ENCODE data around the gene RUSF1.

DNA sequence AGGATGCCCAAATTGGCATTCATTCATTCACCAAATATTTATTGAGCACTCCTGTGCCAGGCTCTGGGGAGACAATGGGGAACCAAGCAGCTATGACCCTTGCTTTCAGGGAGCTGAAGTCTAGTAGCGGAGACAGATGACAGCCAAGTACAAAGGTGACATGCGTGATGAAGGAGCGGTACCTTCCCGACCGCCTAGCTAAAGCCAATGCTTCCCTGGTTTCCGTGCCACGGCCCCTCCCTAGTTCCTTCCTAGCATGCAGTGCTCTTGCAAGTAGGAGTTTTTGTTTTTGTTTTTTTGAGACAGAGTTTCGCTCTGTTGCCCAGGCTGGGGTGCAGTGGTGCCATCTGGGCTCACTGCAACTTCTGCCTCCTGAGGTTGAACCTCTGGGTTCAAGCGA is 28.4 kb downstream of the RUSF1 start:
- TF ChIP-seq, protein P1, sequence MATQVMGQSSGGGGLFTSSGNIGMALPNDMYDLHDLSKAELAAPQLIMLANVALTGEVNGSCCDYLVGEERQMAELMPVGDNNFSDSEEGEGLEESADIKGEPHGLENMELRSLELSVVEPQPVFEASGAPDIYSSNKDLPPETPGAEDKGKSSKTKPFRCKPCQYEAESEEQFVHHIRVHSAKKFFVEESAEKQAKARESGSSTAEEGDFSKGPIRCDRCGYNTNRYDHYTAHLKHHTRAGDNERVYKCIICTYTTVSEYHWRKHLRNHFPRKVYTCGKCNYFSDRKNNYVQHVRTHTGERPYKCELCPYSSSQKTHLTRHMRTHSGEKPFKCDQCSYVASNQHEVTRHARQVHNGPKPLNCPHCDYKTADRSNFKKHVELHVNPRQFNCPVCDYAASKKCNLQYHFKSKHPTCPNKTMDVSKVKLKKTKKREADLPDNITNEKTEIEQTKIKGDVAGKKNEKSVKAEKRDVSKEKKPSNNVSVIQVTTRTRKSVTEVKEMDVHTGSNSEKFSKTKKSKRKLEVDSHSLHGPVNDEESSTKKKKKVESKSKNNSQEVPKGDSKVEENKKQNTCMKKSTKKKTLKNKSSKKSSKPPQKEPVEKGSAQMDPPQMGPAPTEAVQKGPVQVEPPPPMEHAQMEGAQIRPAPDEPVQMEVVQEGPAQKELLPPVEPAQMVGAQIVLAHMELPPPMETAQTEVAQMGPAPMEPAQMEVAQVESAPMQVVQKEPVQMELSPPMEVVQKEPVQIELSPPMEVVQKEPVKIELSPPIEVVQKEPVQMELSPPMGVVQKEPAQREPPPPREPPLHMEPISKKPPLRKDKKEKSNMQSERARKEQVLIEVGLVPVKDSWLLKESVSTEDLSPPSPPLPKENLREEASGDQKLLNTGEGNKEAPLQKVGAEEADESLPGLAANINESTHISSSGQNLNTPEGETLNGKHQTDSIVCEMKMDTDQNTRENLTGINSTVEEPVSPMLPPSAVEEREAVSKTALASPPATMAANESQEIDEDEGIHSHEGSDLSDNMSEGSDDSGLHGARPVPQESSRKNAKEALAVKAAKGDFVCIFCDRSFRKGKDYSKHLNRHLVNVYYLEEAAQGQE (IDR thresholded peaks at IDR 0.05; ENCODE audit: insufficient read depth in 1 of 2, low read depth in 2 of 2, low read length in 2 of 2) = no peak
- no peak for TF ChIP-seq FOXP2 (optimal IDR thresholded peaks at IDR 0.05; ENCODE audit: borderline replicate concordance, extremely low read depth, extremely low read length, insufficient read depth)
- TF ChIP-seq TAF1 (IDR thresholded peaks at IDR 0.05; ENCODE audit: borderline replicate concordance, insufficient read depth, low read length) = no peak
